Measurements from ENCODE around the gene CLASRP.

Gene CLASRP

DNA sequence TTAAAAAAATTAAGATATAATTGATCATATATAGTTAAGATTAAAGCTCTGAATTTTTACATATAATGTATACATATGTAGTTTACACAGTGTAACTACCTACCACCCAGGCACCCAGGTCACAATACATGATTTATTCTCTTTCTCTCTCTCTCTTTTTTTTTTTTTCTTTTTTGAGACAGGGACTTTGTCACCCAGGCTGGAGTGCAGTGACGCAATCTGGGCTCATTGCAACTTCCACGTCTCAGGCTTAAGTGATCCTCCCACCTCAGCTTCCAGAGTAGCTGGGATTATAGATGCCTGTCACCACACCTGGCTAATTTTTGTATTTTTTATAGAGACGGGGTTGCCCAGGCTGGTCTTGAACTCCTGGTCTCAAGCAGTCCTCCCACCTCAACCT, 18.8 kb upstream of the CLASRP start:
- no peak for DNase-seq (ENCODE audit: low spot score)

DNA sequence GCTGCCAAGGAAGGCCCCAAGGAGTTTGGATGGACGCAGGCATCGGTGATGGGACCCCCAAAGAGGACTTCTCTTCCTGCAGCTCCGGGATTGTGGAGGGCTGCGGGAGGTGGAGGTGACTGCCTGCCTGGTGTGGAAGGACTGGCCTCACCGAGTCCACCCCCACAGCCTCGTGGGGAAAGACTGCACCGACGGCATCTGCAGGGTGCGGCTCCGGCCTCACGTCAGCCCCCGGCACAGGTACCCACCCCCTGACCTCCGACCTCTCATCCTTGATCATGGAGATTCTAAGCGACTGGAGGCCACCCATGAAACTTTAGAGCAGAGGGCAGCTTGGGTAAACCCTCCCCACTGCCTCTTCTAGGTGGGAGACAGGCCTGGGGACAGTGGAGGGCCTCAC, 16.9 kb upstream of the CLASRP start:
- no peak for DNase-seq (ENCODE audit: low spot score)

DNA sequence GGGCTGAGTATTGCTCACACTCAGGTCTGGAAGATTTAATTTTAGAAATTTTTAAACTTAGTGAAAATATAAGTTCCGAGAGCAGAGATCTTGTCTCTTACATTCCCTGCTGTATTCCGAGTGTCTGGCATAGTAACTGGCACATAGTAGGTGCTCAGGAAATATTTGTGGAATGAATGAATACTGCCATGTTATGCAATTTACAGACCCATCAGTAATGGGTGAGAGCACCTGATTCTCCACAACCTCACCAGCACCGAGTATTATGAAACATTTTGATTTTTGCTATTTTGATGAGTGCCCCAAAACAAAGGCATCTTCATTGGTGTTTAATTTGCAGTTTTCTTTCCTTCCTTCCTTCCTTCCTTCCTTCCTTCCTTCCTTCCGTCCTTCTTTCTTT, 15.8 kb upstream of the CLASRP start:
- no peak for DNase-seq (ENCODE audit: low spot score)

GRCh38 chr19:45025264-45025663, 13.6 kb upstream of the CLASRP start:
- no peak for DNase-seq (ENCODE audit: low spot score)

- no peak for DNase-seq (ENCODE audit: low spot score)
These were observed 11.5 kb upstream of the CLASRP start for GRCh38 chr19:45027371-45027770.

DNA sequence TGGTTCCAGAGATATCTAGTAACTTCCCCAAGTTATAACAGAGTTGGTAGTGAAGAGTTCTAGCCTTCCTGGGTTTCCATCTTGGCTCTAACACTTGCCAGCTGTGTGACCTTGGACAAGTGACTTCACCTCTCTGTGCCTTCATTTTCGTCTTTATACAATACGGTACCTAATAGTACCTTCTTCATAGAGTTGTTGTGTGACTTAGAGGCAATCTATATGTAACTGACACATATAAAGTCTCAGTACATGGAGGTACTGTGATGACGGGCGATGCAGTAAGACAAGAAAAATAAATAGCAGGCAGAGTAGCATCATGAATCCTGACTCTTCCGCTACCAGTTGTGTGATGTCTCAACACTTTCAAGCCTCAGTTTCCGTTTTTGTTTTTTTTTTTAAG, 8.0 kb upstream of the CLASRP start:
- no peak for DNase-seq (ENCODE audit: low spot score)

DNA sequence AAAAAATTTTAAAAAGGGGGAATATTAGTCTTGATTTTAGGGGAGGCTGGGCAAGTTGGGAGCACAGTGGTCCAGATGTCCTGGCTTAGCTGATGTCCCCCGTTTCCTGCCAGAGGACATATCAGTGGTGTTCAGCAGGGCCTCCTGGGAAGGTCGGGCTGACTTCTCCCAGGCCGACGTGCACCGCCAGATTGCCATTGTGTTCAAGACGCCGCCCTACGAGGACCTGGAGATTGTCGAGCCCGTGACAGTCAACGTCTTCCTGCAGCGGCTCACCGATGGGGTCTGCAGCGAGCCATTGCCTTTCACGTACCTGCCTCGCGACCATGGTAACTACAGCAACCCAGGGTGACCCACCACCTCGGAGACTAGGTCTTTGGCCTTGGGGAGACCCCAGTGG, 6.4 kb upstream of the CLASRP start:
- no peak for DNase-seq (ENCODE audit: low spot score)

DNA sequence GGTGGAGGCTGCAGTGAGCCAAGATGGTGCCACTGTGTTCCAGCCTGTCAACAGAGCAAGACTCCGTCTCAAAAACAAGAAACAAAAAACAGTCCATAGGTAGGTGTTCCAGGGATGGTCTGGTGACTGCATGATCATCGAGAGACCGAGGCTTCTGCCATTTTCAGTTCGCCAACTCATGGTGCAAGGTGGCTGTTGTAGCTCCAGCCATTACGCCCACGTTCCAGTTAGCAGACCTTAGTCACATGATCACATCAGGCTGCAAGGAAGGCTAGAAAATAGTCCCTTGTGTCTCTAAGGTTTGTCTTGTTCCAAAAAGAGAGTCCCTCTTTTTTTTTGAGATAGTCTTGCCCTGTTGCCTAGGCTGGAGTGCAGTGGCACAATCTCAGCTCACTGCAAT, 3.1 kb upstream of the CLASRP start:
- DNase-seq (ENCODE audit: low spot score): no peak

DNA sequence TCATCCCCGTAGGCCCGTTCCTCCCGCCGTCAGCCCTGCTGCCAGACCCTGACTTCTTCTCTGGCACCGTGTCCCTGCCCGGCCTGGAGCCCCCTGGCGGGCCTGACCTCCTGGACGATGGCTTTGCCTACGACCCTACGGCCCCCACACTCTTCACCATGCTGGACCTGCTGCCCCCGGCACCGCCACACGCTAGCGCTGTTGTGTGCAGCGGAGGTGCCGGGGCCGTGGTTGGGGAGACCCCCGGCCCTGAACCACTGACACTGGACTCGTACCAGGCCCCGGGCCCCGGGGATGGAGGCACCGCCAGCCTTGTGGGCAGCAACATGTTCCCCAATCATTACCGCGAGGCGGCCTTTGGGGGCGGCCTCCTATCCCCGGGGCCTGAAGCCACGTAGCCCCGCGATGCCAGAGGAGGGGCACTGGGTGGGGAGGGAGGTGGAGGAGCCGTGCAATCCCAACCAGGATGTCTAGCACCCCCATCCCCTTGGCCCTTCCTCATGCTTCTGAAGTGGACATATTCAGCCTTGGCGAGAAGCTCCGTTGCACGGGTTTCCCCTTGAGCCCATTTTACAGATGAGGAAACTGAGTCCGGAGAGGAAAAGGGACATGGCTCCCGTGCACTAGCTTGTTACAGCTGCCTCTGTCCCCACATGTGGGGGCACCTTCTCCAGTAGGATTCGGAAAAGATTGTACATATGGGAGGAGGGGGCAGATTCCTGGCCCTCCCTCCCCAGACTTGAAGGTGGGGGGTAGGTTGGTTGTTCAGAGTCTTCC, 1.3 kb upstream of the CLASRP start:
- DNase-seq (ENCODE audit: low spot score): no peak

DNA sequence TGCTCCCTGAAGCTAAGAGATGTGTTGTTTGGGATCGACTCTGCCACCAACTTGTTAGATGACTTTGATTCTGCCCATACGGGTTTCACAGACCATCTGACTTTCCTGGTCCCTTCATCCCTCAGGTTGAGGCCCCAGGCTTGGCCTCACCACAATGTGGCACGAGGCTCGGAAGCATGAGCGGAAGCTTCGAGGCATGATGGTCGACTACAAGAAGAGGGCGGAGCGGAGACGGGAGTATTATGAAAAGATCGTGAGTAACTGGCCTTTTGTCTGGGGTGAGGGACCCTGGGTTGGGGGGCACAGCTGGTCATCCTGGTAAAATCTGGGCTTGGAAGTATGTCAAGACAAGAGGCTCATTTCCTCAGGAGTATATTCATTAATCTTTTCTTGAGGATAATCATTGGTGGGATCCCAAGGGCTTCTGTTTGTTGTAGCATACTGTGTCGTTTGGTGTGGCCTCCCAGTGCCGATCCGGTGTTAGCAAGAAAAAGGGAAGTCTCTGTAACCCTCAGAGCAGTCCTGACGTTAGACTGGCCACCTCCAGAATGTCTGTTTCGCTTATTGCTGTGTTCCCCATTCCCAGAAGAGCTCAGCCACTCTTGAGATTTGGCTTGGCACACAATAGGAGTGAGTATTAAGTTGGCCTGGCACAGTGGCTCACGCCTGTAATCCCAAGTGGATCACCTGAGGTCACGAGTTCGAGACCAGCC, 1.4 kb downstream of the CLASRP start:
- DNase-seq (ENCODE audit: low spot score): no peak

DNA sequence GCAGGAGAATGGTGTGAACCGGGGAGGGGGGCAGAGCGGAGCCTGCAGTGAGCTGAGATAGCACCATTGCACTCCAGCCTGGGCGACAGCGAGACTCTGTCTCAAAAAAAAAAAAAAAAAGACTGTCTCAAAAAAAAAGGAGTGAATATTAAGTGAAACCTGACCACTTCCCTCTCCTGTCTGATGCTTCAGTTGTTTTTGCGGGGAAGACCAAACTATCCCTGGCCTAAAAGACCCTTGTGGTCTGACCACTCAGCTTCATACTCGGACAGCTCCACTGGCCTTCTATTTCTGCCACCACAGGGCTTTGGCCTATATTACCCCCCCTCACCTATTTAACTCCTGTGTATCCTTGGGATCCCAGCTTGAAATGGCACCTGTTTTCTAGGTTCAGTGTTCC, 2.3 kb downstream of the CLASRP start:
- no peak for DNase-seq (ENCODE audit: low spot score)

GRCh38 chr19:45045671-45046353, 7.0 kb downstream of the CLASRP start:
- DNase-seq (ENCODE audit: low spot score): peak; percentile 99

GRCh38 chr19:45046355-45046754, 7.5 kb downstream of the CLASRP start:
- DNase-seq (ENCODE audit: low spot score): no peak

GRCh38 chr19:45047188-45047797, 8.4 kb downstream of the CLASRP start:
- DNase-seq (ENCODE audit: low spot score): no peak

DNA sequence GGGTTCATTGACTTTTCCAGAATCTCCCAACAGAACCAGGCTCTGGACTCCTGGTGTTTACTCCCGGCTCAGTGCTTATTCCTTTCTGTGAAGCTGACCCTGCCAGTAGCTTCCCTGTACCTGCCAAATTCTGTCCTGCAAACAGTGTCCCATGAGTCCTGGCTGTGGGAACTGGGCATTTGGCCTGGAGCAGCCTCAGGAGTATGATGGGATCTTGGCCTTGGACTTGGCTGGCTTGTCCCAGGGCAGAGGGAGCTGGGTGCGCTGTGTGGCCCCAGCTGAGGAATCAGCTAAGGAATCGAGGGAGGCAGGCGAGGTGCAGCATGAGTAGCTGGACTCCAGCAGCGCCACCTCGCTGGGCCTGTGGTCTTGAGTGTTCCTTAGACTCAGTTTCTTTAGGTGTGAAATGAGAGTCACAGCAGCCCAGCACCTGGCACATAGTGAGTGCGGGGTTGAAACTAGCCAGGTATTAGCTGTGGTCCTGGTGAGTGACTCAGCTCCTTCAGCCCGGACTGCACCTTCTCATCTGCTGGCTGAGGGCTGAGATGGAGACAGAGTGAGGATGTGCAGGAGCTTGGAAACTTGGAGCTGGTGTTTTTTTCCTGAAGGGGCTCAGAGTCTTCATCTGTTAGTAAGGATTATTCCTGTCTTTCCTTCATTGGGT, 10.4 kb downstream of the CLASRP start:
- DNase-seq (ENCODE audit: low spot score): peak; percentile 51

DNA sequence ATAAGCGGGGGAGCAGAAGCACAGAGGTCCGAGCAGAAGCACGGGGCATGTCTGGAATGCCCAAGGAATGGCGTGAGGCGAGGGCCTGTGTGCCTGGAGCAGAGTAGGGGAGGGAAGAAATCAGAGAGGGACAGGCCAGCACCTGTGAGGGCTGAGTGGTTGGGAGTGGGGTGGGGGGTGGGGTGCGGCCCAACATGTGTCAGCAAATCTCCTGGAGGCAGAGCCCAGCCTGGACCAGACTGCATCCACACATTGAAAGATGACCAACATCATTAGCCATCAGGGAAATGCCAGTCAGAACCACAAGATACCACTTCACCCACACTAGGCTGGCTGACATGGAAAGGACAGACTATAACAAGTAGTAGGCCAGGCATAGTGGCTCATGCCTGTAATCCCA, 11.2 kb downstream of the CLASRP start:
- no peak for DNase-seq (ENCODE audit: low spot score)

DNA sequence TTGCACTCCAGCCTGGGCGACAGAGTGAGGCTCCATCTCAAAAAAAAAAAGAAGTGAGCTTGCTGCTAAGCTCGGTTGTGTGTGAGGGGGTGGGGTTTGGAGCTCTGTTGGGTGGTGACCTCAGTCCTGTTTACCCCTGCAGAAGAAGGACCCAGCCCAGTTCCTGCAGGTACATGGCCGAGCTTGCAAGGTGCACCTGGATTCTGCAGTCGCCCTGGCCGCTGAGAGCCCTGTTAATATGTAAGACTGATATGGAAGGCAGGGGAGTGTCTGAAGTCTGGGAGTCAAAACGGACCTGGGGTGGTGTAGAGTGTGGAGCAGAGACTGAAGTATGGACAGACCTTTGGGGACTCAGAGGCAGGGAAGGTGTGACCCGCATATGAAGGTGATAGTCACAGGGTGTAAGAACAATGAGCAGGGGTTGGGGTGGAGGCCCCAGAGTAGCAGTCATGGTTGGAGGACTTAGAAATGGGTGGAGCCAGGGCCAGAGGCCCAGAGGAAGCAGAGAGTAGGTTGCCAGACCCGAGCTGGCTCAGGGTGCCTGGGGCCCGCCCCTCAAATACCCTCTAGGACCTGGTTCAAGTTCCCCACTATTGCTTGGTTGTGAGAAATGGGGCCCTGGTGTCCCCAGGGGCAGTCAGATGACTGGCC, 13.2 kb downstream of the CLASRP start:
- no peak for DNase-seq (ENCODE audit: low spot score)

DNA sequence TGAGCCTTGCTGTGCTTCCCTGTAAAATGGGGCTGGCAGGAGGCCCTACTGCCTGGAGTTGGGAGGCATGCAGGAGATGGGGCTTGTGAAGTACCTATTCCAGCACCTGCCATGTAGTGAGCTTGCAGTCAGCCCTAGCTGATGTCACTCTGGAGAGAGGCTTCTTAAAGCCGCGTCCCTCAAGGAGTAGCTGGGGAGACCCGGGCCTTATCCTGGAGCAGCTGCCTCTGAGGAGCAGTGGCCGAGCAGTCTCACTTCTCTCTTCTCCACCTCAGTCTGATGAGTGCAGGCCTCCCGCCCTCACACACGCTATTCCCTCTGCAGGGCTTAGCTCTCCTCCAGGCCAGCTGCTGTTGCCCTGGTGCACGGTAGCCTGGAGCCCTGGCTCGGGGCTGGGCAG, 18.0 kb downstream of the CLASRP start:
- no peak for DNase-seq (ENCODE audit: low spot score)

GRCh38 chr19:45057444-45057843, 18.6 kb downstream of the CLASRP start:
- no peak for DNase-seq (ENCODE audit: low spot score)

DNA sequence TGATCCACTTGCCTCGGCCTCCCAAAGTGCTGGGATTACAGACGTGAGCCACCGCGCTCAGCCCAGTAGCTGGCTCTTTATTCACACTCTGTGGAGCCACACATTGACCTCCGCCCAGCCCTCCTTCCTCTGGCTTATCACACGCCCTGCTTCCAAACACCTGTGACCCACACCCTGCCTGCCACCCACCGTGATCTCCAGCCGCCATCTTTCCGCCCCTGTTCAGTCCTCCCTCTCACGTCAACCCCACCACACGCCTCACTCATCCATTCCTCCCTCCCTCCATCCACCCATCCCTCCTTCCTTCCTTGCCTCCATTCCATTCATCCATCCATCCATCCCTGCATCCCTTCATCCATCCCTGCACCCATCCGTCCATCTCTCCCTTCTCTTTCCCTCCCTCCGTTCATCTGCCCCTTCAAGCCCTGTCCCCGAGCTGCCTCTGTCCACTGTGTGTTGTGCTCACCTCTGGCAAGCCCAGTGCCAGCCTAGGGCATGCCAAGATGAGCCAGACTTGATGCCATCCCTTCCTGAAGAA, 19.8 kb downstream of the CLASRP start:
- no peak for DNase-seq (ENCODE audit: low spot score)

DNA sequence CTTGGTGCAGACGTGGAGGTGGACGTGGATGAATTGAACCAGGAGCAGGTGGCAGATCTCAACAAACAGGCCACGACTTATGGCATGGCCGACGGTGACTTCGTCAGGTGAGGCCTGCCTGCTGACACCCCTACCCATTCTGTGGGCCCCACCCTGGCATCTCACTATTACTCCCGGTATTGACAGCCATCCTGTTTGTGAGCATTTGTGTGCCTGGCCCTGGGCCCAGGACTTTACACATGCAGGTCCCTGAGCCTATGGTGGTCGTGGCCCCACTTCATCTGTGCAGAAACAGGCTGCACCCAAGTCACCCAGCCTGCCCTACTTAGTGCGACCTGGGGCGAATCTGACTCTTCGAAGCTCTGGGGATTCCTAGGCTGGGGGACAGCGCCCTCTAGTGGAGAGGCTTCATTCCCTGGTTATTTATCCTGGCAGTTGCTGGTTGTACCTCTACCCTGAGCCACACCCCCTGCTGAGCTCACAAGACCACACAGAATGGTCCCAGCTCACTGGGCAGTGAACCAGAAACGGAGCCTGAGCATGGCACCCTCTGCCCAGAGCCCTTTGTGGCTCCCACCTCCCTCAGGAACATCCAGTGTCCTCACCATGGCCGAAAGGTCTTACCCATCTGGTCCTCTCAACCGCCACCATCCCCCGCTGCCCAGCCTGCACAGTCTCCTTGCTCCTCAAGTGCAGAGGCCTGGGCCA, 20.6 kb downstream of the CLASRP start:
- peak; percentile 79 for DNase-seq (ENCODE audit: low spot score)

Data from globus pallidus (tissue), 1 donor.